Left kidney (tissue), 2 donors: ENCODE results near the gene CD69. TPM values are rescaled to one million over a fixed set of nuclear protein-coding genes. Genes with fewer than 3 reads are reported as not detected.
"Not testable (repeated sequence)": the region's sequence is repeated elsewhere in the genome, so short reads cannot be mapped to it uniquely, and the experiment has no call there.

Experiments used
- DNase-seq: peaks from one replicate; pipeline ENCODE4 v3.0.0-alpha.2; 2013
- polyA plus RNA-seq: library from polyadenylated mRNA; unstranded; fragments of 120-200 nt; gene quantifications from one replicate; pipeline ENCODE4 v1.2.1, GENCODE V29; 2013; ENCODE audit not compliant: insufficient read length

The CD69 gene
- polyA plus RNA-seq, 1 donor: 1.3 TPM

- DNase-seq: no peak
Measured at GRCh38 chr12:9718968-9719367, 41.7 kb downstream of the CD69 start.

DNA sequence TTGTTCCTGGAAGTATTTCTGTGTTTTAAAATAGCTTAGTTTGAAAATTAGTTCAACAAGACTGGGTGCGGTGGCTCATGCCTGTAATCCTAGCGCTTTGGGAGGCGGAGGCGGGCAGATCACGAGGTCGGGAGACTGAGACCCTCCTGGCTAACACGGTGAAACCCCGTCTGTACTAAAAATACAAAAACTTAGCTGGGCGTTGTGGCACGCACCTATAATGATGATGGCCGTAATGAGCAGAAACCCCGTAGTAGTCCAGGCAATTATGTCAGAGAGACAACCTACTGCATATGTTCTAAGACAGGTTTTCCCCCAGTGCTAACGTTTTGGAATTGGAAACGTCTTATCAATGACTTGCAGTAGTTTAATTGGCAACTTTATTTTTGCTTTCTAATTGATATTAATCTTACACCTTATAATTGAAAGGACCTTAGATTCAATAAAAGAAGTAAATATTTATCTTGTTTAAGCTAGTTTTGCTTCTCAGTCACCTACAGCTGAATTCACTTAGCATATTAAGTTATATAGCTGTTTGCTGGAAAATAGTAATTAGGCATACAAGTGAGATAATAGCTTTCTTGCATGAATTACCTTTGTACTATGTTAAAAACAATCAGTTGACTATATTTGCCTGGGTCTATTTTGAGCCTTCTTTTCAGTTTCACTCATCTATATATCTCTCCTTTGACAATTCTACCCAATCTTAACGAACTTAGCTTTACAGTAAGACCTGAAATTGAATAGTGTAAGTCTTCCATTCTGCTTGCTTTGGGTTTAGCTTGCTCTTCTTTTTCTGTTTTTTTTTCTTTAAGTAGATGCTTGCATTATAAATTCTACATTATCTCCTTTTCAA, 43.4 kb downstream of the CD69 start:
- DNase-seq: no peak

DNA sequence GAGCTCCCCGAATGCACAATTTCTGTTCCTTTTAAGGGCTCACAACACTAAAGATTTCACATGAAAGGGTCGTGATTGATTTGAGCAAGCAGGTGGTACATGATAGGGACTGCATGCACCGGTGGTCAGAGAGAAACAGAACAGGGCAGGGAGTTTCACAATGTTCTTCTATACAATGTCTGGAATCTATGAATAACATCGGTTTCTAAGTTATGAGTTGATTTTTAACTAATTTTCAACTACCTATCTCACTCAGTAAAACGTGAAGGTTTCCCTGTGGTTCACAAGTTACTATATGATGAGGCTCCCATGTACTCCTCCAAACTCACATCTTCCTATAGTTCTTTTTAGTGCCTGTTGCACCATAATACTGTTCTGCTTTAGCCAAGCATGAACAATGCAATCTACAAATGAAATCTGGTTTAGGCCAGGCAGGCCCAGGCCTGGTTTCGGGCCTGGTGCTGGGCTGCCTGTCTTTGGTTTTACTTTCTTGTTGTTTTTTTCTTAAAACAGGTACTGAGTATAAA, 47.6 kb downstream of the CD69 start:
- not testable (repeated sequence) for DNase-seq

- DNase-seq: no peak
Measured at GRCh38 chr12:9711664-9712063, 49.0 kb downstream of the CD69 start.

- no peak for DNase-seq
Measured at GRCh38 chr12:9710584-9711375, 49.9 kb downstream of the CD69 start.

DNA sequence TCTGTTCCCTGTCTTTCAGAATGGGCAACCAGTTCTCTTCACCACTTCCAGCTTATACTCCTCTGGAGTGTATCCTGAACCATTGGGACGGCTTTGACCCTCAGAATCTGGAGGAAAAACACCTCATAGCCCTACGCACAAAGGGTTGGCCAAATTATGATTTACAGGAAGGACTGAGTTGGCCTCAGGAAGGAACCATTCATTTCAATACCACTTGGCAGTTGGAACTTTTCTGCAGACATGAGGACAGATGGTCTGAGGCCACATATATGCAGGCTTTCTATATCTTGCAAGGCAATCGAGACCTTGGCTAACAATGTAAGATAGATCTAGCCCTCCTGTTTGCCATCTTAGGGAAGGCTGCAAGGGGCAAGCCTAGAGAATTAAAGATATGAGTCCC, 51.8 kb downstream of the CD69 start:
- DNase-seq: no peak

- no peak for DNase-seq
Measured at GRCh38 chr12:9707864-9708808, 52.6 kb downstream of the CD69 start.

GRCh38 chr12:9707356-9707755, 53.3 kb downstream of the CD69 start:
- no peak for DNase-seq

DNA sequence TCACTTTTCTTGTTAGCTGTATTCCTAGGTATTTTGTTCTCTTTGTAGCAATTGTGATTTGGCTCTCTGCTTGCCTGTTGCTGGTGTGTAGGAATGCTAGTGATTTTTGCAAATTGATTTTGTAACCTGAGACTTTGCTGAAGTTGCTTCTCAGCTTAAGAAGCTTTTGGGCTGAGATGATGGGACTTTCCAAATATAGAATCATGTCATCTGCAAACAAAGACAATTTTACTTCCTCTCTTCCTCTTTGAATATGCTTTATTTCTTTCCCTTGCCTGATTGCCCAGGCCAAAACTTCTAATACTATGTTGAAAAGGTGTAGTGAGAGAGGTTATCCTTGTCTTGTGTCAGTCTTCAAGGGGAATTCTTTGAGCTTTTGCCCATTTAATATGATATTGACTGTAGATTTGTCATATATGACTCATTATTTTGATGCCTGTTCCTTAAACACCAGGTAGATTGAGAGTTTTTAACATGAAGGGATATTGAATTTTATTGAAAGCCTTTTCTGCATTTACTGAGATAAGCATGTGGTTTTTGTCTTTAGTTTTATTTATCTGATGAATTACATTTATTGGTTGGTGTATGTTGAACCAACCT, 54.5 kb downstream of the CD69 start:
- no peak for DNase-seq

DNA sequence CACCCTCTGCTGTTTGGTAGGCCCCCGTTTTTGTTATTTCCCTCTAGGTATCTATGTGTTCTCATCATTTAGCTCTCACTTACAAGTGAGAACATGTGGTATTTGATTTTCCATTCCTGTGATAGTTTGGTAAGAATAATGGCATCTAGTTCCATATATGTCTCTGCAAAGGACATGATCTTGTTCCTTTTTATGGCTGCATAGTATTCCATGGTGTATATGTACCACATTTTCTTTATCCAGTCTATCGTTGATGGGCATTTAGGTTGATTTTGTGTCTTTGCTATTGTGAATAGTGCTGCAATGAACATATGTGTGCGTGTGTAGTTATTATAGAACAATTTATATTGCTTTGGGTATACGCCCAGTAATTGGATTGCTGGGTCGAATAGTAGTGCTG, 56.1 kb downstream of the CD69 start:
- not testable (repeated sequence) for DNase-seq

Other genes starting within 250 kb of the CD69 start
- 8.1 TPM for gene KLRB1, start 153.0 kb downstream of the CD69 start, polyA plus RNA-seq
- gene CLEC2D, start 91.2 kb downstream of the CD69 start, polyA plus RNA-seq: 30.5 TPM
- gene CLECL1, start 27.8 kb downstream of the CD69 start, polyA plus RNA-seq: 0.27 TPM
- 0.78 TPM for gene KLRF1, start 66.6 kb upstream of the CD69 start, polyA plus RNA-seq
- 2.6 TPM for gene CLEC2B, start 108.5 kb upstream of the CD69 start, polyA plus RNA-seq
- gene KLRF2, start 120.6 kb upstream of the CD69 start, polyA plus RNA-seq: not detected
- not detected for gene CLEC2A, start 171.5 kb upstream of the CD69 start, polyA plus RNA-seq
- 0.85 TPM for gene CLEC12A, start 210.5 kb upstream of the CD69 start, polyA plus RNA-seq
- 0.43 TPM for gene CLEC1B, start 238.2 kb upstream of the CD69 start, polyA plus RNA-seq
- gene CLEC12B, start 249.7 kb upstream of the CD69 start, polyA plus RNA-seq: 0.13 TPM